ENCODE measurements around the gene EXOC3L4. TPM values are rescaled to one million over a fixed set of nuclear protein-coding genes. Genes with fewer than 3 reads are reported as not detected.
A peak's percentile ranks its signal among the peaks of the same experiment; 100 is the strongest.
"Not testable (repeated sequence)": the region's sequence is repeated elsewhere in the genome, so short reads cannot be mapped to it uniquely, and the experiment has no call there.

Gene EXOC3L4
- total RNA-seq: not detected in 2 replicates
- long read RNA-seq: 0 reads

DNA sequence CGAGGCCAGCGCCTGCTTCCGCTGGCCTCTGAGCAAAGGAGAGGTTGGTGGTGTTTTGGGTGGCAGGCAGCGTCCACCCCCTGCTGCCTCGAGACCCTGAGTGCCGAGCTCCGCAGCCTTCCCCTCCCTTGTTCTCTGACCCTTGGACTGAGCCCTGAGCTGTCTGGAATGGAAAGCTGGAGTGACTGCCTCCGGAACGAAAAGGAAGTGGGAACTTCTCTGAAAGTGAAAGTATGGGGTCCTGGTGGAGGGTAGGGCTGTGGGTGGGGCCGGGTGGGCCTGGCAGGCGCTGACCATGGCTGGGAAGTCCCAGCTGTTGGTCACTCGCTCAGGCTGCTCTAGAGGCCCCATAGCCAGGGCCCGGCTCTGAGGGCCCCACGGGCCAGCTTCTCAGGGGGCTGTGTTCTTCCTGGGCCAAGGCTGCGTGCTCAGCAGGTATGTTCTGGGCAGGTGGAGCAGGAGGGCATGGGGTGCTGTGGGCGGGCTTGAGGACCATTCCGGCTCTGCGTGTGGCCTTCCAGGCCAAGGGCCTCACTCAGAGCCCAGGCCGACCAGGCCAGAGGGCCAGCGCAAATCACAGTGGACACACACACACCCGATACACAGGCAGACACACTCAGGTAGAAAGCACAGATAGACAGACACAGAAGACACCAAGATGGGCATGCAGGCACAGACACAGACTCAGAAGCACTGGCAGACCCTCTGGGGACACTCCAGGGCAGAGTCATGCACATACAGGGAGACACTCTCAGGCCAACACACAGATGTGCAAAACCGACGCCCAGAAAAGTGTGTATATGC is at the start of gene EXOC3L4:
Gene EXOC3L4, plus strand, starts transcription at position 320 of the 804 bp plus-strand sequence. CDS start 5,495 bp downstream, outside the sequence.
- no peak for TF ChIP-seq CTCF (conservative IDR thresholded peaks at IDR 0.05)
- DNase-seq (ENCODE audit: low read depth, low spot score): no peak
- H3K27me3 Mint-ChIP-seq (ENCODE audit: low read depth): peaks cover 5% of the 10 kb centered on the region
- no peak within 1 kb of the TSS for H3K4me3 Mint-ChIP-seq
- H3K9me3 Mint-ChIP-seq: no peaks in the 10 kb centered on the region
- no peaks in the 10 kb centered on the region for H3K36me3 Mint-ChIP-seq (ENCODE audit: low read depth)
- peaks cover 7% of the 10 kb centered on the region for H3K4me1 Mint-ChIP-seq
- no peak within 1 kb of the TSS for H3K27ac Mint-ChIP-seq (ENCODE audit: unreplicated experiment)

DNA sequence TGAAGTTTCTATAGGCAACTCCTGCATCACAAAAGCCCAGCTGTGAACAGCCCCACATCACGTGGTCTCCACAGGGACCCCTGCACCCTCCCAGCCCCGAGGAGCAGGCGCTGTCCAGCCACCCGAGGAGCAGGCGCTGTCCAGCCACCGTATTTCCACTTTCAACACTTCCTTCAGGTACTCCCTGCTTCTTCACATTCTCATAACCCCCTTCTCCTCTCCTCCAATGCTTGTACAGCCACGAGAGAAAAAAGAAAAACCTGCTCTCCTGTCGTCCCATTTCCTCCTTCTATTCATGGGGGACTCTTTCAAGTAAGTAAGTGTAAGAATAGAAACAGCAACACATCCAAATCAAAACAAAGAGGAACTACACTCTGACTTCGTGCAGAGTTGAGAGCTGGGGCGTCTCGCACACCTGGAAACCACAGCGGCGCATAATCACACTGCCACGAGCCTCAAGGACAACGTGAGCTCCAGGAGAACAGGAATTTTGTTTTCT is 49.1 kb upstream of the EXOC3L4 start:
- peak overlapping the region; percentile 24 for H3K4me3 Mint-ChIP-seq
- peaks cover 5% of the 10 kb centered on the region for H3K9me3 Mint-ChIP-seq
- H3K36me3 Mint-ChIP-seq (ENCODE audit: low read depth): peaks cover 19% of the 10 kb centered on the region
- no peak for TF ChIP-seq CTCF (conservative IDR thresholded peaks at IDR 0.05)
- peaks cover 28% of the 10 kb centered on the region for H3K4me1 Mint-ChIP-seq
- no peaks in the 10 kb centered on the region for H3K27me3 Mint-ChIP-seq (ENCODE audit: low read depth)
- H3K27ac Mint-ChIP-seq (ENCODE audit: unreplicated experiment): peak overlapping the region; percentile 16
- DNase-seq (ENCODE audit: low read depth, low spot score): no peak

DNA sequence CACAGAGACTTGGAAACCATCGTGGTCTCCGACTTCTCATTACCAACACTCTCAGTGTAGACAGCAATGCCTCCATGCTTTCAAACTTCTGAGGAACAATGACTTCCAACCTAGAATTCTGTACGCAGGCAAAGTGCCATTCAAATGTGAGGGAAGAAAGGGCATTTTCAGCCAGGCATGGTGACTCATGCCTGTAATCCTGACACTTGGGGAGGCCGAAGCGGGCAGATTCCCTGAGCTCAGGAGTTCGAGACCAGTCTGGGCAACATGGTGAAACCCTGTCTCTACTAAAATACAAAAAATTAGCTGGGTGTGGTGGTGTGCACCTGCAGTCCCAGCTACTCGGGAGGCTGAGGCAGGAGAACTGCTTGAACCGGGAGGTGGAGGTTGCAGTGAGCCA is 47.1 kb upstream of the EXOC3L4 start:
- not testable (repeated sequence) for H3K4me3 Mint-ChIP-seq; H3K9me3 Mint-ChIP-seq; H3K27ac Mint-ChIP-seq (ENCODE audit: unreplicated experiment); DNase-seq (ENCODE audit: low read depth, low spot score); H3K27me3 Mint-ChIP-seq (ENCODE audit: low read depth); H3K36me3 Mint-ChIP-seq (ENCODE audit: low read depth)
- H3K4me1 Mint-ChIP-seq: peaks cover 22% of the 10 kb centered on the region

DNA sequence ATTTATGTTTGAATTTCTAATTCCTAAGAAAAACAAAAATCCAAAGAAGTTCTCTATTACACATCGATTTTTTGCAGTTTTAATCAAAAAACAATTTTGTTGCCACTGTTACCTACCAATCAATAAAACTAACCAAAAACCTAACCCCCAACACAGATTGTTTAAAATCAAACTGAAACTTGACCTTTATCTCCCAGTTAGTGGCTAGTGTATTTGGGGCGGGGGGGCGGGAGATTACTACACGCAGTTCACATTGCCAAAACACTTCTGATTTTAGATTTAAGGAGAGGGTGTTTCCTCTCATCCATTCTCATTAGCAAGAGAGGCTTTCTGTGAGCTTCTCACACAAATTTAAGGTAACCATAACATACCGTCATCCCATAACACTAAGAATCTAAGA is 43.6 kb upstream of the EXOC3L4 start:
- peaks cover 2% of the 10 kb centered on the region for H3K36me3 Mint-ChIP-seq (ENCODE audit: low read depth)
- H3K4me1 Mint-ChIP-seq: peaks cover 30% of the 10 kb centered on the region
- no peak overlapping the region for H3K4me3 Mint-ChIP-seq
- no peaks in the 10 kb centered on the region for H3K27me3 Mint-ChIP-seq (ENCODE audit: low read depth)
- no peak overlapping the region for H3K27ac Mint-ChIP-seq (ENCODE audit: unreplicated experiment)
- no peak for DNase-seq (ENCODE audit: low read depth, low spot score)
- H3K9me3 Mint-ChIP-seq: no peaks in the 10 kb centered on the region
- TF ChIP-seq CTCF (conservative IDR thresholded peaks at IDR 0.05): no peak

GRCh38 chr14:103052407-103052806 is 42.1 kb upstream of the EXOC3L4 start:
- Mint-ChIP-seq H3K9me3 (no peaks in the 10 kb centered on the region), H3K27ac (ENCODE audit: unreplicated experiment) (no peak overlapping the region), H3K27me3 (ENCODE audit: low read depth) (no peaks in the 10 kb centered on the region), H3K4me3 (peak overlapping the region; percentile 40), H3K36me3 (ENCODE audit: low read depth) (no peaks in the 10 kb centered on the region), H3K4me1 (peaks cover 27% of the 10 kb centered on the region)
- no peak for TF ChIP-seq CTCF (conservative IDR thresholded peaks at IDR 0.05)
- DNase-seq (ENCODE audit: low read depth, low spot score): no peak

DNA sequence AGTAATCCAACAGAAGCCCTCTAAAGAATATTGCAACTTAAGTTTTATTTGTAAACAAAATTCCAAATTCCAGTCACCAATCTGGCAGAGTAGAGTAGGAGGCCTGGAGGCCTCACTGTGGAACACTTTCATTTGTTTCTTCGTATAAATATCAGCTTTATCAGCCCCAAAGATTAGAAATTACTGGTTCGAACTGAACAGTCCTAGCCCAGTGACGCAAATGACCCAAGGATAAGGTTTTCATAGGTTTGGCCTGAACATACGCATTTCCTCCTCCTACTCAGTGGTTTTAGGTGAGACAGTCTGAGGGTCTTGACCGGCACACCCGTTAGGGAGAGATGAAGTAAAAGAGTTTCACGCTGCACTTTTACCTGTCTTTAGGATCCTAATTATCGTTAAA is 38.8 kb upstream of the EXOC3L4 start:
- H3K9me3 Mint-ChIP-seq: no peaks in the 10 kb centered on the region
- no peak overlapping the region for H3K27ac Mint-ChIP-seq (ENCODE audit: unreplicated experiment)
- no peak for TF ChIP-seq CTCF (conservative IDR thresholded peaks at IDR 0.05)
- H3K36me3 Mint-ChIP-seq (ENCODE audit: low read depth): no peaks in the 10 kb centered on the region
- H3K4me1 Mint-ChIP-seq: peaks cover 36% of the 10 kb centered on the region
- no peak for DNase-seq (ENCODE audit: low read depth, low spot score)
- H3K4me3 Mint-ChIP-seq: peak overlapping the region; percentile 88
- H3K27me3 Mint-ChIP-seq (ENCODE audit: low read depth): no peaks in the 10 kb centered on the region

Data from neural crest cell (in vitro differentiated cells).